Central memory CD8-positive, alpha-beta T cell (primary cell): Measurements from ENCODE around the gene MORF4L1.

Experiments used
- ATAC-seq: fragments of 150-1000 bp; cut with Tn5 transposase; replicated peaks from 2 replicates; pipeline ENCODE4 v1.10.0; 2022; ENCODE audit warnings: mild to moderate bottlenecking, moderate FRiP score, moderate number of reproducible peaks; ENCODE audit not compliant: poor library complexity, severe bottlenecking; ENCODE audit errors: extremely low read depth
- DNase-seq, 2 donors: peaks; one replicate each; pipeline ENCODE4 v3.0.0; 2021; ENCODE audit warnings: low spot score in 2 of 2
- H3K27ac Mint-ChIP-seq: one replicate; pipeline ENCODE4 v1.8.0; 2022; ENCODE audit warnings: low read depth, mild to moderate bottlenecking, moderate library complexity, mixed read lengths
- H3K27me3 Mint-ChIP-seq: one replicate; pipeline ENCODE4 v1.8.0; 2022; ENCODE audit warnings: mixed read lengths
- H3K36me3 Mint-ChIP-seq: one replicate; pipeline ENCODE4 v1.8.0; 2022; ENCODE audit warnings: mild to moderate bottlenecking, moderate library complexity, mixed read lengths; ENCODE audit not compliant: insufficient read depth
- H3K4me1 Mint-ChIP-seq: one replicate; pipeline ENCODE4 v1.8.0; 2022; ENCODE audit warnings: mixed read lengths
- H3K4me3 Mint-ChIP-seq: one replicate; pipeline ENCODE4 v1.8.0; 2022; ENCODE audit warnings: mild to moderate bottlenecking, moderate library complexity, mixed read lengths
- H3K9me3 Mint-ChIP-seq: one replicate; pipeline ENCODE4 v1.8.0; 2022; ENCODE audit warnings: mixed read lengths

MORF4L1 gene

DNA sequence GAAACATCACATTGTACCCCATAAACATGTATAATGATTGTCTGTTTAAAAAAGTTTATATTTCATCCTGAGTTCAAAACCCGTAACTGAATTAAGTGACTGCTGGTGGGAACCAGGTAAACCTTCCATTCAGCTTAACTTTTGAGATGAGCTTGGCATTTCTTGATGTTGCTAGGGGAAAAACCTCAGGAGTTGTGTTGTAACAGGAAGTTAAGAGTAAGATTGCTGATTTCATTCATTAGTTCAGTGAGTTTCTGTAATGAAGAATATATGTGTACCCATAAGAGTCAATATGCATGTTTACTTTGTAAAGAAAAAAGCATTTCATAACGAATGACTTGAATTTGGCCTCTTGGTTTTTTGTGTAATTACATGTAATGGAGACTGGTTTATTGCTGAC lies 39.6 kb downstream of the MORF4L1 start:
- H3K4me3 Mint-ChIP-seq = no peak overlapping the region
- no peaks in the 10 kb centered on the region for H3K9me3 Mint-ChIP-seq
- H3K27ac Mint-ChIP-seq = no peak overlapping the region
- DNase-seq (no peak), ATAC-seq (no peak)
- peaks cover 37% of the 10 kb centered on the region for H3K4me1 Mint-ChIP-seq
- peaks cover 38% of the 10 kb centered on the region for H3K36me3 Mint-ChIP-seq
- no peaks in the 10 kb centered on the region for H3K27me3 Mint-ChIP-seq

DNA sequence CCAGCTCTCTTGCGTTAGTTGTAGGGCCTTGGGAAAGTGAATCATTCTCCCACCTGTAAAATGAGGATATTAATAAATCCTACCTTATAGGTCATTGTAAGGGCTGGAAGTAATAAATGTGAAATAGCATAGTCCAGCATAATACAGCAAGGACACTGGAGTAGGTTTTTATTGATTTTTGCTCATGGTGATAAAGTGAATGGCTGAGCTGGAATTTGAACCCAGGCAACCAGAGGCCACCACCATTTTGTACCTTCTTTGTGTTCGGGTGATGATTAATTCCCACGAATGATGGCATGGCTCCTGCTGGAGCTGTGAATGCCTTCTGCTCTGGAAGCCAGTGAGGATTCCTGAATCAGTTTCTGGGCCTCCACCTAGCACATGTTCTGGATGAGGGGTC lies 40.3 kb downstream of the MORF4L1 start:
- Mint-ChIP-seq H3K4me1 (peaks cover 33% of the 10 kb centered on the region), H3K4me3 (no peak overlapping the region), H3K36me3 (peaks cover 40% of the 10 kb centered on the region), H3K9me3 (no peaks in the 10 kb centered on the region), H3K27me3 (no peaks in the 10 kb centered on the region), H3K27ac (no peak overlapping the region)
- no peak for DNase-seq
- ATAC-seq = no peak

DNA sequence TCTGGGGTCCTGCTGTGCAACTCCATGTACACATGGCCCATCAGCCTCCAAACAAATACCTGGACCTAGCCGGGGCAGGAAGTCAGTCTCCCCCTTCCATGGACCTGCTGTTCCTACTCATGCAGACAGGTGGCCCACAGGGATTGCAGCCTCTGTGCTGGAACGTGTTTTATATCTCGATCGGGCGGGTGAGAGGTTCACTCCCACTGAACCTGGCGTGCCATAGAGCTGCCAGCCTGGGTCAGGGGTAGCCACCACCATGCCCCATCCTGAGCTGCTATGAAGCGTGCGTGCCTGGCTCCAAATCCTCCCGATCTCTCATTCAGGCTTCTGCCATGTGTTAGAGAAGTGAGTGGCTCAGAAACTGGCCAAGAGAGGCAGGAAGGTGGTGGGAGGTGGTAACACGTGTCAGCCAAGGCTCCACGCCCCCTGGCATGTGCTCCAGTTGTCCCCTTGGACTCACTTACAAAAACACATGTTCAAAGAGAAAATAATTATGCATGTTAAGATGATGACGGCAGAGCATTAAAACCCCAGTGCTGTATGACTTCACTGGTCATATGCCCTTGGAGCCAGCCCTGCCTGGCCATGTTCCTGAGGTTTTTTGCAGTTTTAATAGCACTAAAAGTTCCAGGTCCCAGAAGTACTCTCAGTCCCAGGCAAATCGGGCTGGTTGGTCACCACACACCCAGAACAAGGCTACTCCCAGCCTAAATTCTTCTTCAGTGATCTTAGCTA lies 41.5 kb downstream of the MORF4L1 start:
- H3K36me3 Mint-ChIP-seq = peaks cover 35% of the 10 kb centered on the region
- H3K27ac Mint-ChIP-seq = no peak overlapping the region
- no peak for ATAC-seq

DNA sequence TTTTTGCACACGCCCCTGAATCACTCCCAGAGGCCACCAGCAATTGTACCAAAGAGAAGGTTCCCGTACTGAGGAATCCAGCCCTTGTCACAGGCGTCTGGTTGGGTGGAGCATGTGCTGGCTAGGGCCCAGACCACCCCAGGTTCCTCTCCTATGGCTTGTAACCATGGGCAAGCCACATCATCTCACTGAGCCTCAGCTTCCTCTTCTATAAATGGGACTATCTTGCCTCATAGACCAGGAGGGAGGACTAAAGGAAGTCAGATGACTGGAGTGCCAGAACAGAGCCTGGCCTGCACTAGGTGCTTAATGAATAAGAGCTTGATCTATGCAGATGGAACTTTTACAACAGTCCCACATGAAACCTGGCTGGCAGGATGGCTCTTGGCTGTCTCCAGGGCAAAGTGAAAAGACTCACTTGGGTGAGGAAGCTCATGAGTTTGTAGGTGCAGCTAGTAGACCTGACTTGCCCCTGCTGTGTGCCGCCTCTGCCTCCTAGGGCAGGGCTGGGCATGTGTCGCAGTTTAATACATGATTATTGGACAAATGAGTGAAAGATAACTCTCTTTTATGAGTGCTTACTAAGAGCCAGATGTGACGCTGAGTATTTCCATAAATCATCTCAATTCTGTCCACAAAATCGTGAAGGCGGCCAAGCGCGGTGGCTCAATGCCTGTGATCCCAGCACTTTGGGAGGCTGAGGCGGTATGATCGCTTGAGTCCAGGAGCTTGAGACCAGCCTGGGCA lies 42.8 kb downstream of the MORF4L1 start:
- H3K36me3 Mint-ChIP-seq = peaks cover 30% of the 10 kb centered on the region
- H3K27me3 Mint-ChIP-seq = no peaks in the 10 kb centered on the region
- H3K9me3 Mint-ChIP-seq = no peaks in the 10 kb centered on the region
- H3K27ac Mint-ChIP-seq = no peak overlapping the region
- no peak for DNase-seq
- H3K4me3 Mint-ChIP-seq = no peak overlapping the region
- H3K4me1 Mint-ChIP-seq = peaks cover 12% of the 10 kb centered on the region
- no peak for ATAC-seq

More for the DNA sequence above, 41.5 kb downstream of the MORF4L1 start:
- Mint-ChIP-seq H3K27me3 (no peaks in the 10 kb centered on the region), H3K4me3 (no peak overlapping the region), H3K4me1 (peaks cover 25% of the 10 kb centered on the region), H3K9me3 (no peaks in the 10 kb centered on the region)
- no peak for DNase-seq

DNA sequence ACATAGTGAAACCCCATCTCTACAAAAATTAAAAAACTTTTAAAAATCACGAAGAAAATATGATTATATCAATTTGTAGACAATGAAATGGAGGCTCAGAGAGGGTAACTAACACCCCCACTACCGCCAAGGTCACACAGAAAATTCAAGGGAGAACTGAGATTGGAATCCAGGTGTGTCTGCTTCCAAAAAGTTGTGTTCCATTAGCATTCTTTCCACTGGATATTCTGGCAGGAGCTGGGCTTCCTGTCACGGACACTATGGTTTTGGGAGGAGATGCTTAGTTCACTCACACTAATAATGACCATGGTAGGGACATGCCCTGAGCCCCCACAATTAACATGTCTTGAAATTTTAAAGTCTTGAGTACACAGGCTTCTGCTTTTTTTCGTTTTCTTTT lies 43.4 kb downstream of the MORF4L1 start:
- no peak overlapping the region for H3K4me3 Mint-ChIP-seq
- ATAC-seq (no peak), DNase-seq (no peak)
- no peak overlapping the region for H3K27ac Mint-ChIP-seq
- no peaks in the 10 kb centered on the region for H3K27me3 Mint-ChIP-seq
- no peaks in the 10 kb centered on the region for H3K9me3 Mint-ChIP-seq
- peaks cover 30% of the 10 kb centered on the region for H3K36me3 Mint-ChIP-seq
- peaks cover 11% of the 10 kb centered on the region for H3K4me1 Mint-ChIP-seq

DNA sequence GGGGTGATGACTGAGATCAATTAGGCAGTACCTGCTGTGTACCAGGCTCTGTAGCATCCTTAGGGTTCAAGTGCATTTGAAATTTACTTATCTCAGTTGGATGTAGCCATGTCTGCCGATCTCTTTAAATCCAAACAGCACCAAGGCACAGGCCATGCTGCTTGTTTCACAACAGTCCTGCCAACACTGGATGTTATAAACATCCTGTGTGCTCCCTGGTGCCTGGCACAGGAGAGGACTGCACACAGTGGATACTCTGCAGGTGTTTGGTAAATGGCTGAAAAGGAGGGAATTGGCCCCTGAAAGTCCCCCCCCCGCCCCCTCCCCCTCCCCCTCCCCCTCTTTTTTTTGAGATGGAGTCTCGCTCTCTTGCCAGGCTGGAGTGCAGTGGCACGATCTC lies 45.2 kb downstream of the MORF4L1 start:
- H3K4me3 Mint-ChIP-seq = no peak overlapping the region
- H3K36me3 Mint-ChIP-seq = peaks cover 37% of the 10 kb centered on the region
- H3K27ac Mint-ChIP-seq = no peak overlapping the region

DNA sequence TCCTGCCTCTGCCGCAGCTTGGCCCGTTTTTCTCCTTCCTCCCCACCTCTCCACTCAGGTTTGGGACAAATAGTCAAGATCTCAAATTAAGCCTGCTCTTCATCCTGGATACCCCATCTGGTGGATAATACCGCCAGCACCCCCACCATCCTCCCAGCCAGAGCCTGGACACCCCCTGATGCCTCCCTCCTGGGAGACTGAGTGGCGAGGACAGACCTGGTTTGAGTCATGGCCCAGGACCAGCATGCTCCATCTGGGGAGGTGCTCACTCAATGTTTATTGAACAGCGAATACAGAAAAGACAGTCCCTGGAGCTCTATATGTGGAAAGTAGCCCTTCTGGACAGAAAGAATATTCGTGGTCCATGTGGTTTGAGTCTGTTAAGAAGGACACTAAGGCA lies 48.8 kb downstream of the MORF4L1 start:
- DNase-seq (no peak), ATAC-seq (no peak)
- Mint-ChIP-seq H3K4me3 (no peak overlapping the region), H3K4me1 (no peaks in the 10 kb centered on the region), H3K27me3 (no peaks in the 10 kb centered on the region), H3K36me3 (peaks cover 40% of the 10 kb centered on the region), H3K9me3 (no peaks in the 10 kb centered on the region), H3K27ac (no peak overlapping the region)

More for the DNA sequence above, 45.2 kb downstream of the MORF4L1 start:
- H3K4me1 Mint-ChIP-seq = peaks cover 5% of the 10 kb centered on the region
- H3K9me3 Mint-ChIP-seq = no peaks in the 10 kb centered on the region
- H3K27me3 Mint-ChIP-seq = no peaks in the 10 kb centered on the region
- ATAC-seq (no peak), DNase-seq (no peak)

DNA sequence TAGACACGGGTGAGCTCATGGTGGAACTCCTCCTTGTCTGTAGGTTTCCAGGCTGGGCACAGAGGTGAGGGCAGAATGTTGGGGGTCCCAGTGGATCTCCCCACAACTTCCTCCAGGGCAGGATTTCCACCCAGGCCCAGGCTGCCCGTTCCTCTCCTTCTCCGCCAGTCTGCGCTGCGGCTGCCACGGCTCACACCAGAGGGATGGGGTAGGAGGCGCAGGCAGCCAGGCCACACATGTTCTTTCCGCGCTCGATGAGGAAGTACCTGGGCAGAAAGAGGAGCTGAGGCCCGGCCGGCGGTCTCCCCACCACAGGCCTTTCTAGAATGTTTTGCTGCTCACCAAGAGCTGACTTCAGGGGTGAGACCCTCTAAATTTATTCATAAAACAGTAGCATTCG lies 49.2 kb downstream of the MORF4L1 start:
- ATAC-seq (no peak), DNase-seq (no peak)
- no peaks in the 10 kb centered on the region for H3K4me1 Mint-ChIP-seq
- no peaks in the 10 kb centered on the region for H3K9me3 Mint-ChIP-seq
- peaks cover 41% of the 10 kb centered on the region for H3K36me3 Mint-ChIP-seq
- no peak overlapping the region for H3K4me3 Mint-ChIP-seq
- H3K27ac Mint-ChIP-seq = no peak overlapping the region
- H3K27me3 Mint-ChIP-seq = no peaks in the 10 kb centered on the region

DNA sequence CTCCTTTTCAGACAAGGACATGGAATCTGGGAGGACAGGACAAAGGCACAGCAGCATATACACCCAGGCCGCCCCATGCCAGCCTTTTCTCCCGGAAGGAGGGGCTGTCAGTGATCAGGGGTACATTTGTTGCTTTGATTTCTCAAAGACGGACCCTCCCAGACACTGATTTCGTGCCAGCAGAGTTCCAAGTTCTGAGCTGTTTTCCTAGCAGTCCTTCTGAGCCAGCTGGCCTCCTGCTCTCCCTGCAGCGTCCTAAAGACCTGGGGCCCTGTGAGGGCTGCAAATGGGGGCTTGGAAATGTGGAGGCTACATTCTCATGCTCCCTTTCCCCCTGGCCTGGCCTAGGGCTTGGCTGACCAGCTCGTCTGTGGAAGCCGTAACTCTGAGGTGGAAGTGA lies 49.8 kb downstream of the MORF4L1 start:
- Mint-ChIP-seq H3K4me3 (no peak overlapping the region), H3K9me3 (no peaks in the 10 kb centered on the region), H3K27me3 (no peaks in the 10 kb centered on the region), H3K4me1 (no peaks in the 10 kb centered on the region), H3K27ac (no peak overlapping the region), H3K36me3 (peaks cover 39% of the 10 kb centered on the region)
- no peak for ATAC-seq
- DNase-seq = no peak

DNA sequence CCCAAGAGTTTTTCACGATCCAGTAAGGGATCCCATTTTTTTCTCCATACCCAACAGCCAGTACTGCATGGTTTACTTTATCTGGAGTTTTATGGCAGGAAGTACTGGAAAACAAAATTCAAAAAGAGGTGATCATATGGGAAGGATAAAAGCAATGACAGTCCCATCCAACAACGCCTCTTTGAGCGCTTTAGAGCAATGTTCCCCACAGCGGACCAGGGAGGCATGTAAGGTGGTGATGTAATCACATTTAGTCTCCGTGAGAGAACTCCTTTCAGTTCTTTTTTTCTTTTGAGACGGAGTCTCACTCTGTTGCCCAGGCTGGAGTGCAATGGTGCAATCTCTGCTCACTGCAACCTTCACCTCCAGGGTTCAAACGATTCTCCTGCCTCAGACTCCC lies 50.3 kb downstream of the MORF4L1 start:
- no peak for DNase-seq
- no peaks in the 10 kb centered on the region for H3K27me3 Mint-ChIP-seq
- no peaks in the 10 kb centered on the region for H3K4me1 Mint-ChIP-seq
- ATAC-seq = no peak
- H3K4me3 Mint-ChIP-seq = no peak overlapping the region
- H3K36me3 Mint-ChIP-seq = peaks cover 35% of the 10 kb centered on the region
- no peaks in the 10 kb centered on the region for H3K9me3 Mint-ChIP-seq
- H3K27ac Mint-ChIP-seq = no peak overlapping the region

DNA sequence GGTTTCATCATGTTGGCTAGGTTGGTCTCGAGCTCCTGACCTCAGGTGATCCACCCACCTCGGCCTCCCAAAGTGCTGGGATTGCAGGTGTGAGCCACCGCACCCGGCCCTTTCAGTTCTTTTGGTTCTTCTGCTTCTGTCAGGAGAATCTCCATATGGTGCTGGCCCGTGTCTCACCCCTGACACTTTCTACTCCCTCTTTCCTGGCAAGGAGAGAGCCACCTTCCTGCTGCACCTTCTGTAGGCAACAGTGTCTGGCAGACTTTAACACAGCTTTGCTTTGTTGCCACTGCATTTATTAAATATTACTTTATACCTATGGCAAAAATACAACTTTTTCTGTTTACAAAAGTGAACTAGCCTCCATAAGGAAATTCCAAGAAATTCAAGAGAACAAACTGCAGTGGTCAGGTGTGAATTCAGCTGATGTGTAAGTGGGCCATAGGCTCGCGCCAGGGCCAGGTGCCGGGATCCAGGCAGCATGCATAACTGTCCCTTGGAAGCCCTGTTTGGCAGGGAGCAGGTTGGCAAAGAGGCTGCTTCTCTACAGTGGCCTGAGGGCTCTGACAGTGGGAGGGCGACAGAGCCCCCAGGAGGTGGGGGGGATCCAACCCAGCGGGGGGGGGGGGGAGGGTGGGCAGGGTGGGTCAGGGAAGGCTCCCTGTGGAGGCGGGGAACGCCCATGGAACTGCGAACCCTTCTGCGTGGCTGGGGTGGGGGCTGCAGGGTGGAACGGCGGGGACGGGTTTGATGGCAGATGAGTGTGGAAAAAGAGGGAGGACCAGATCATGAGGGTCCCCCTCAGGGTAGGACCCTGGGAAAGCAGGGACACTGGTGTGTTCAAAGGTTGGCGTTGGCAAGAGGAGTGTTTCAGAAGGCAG lies 51.0 kb downstream of the MORF4L1 start:
- Mint-ChIP-seq H3K36me3 (peaks cover 34% of the 10 kb centered on the region), H3K9me3 (no peaks in the 10 kb centered on the region), H3K4me1 (no peaks in the 10 kb centered on the region), H3K4me3 (no peak overlapping the region), H3K27ac (peak overlapping the region; percentile 83), H3K27me3 (no peaks in the 10 kb centered on the region)
- no peak for DNase-seq
- no peak for ATAC-seq

DNA sequence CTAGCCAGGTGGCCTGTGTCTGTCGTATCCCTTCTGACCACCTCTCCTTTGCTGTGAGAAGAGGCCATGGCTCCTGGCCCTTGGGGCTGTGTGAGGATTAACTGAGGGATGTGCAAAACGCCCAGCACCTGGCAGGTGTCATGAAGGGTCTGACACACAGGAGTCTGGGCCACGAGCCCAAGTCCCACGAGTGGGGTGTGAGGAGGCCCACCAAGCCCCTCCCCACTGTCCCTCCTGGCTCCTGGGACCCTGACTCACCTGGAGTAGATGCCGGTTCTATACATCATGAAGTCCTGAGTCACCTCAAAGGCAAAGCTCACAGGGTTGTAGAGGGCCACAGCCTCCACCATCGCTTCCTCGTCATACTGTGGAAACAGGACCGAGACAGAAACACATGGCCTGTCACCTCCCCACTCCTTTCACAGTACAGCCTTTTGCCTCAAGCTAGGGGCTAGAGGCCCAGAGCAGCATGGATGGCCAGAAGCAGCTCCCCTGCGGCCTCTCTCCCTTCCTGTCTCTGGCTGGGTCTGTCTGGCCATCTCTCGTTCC lies 52.5 kb downstream of the MORF4L1 start:
- peaks cover 28% of the 10 kb centered on the region for H3K36me3 Mint-ChIP-seq
- H3K27me3 Mint-ChIP-seq = no peaks in the 10 kb centered on the region
- no peak overlapping the region for H3K27ac Mint-ChIP-seq
- ATAC-seq (no peak), DNase-seq (no peak)
- no peaks in the 10 kb centered on the region for H3K9me3 Mint-ChIP-seq
- H3K4me1 Mint-ChIP-seq = no peaks in the 10 kb centered on the region
- no peak overlapping the region for H3K4me3 Mint-ChIP-seq
